NK-92 treated with Interleukin-12 subunit alpha and Interleukin-12 subunit beta, amount 100 ng/mL, for 24 hours (cell line): ENCODE results near the gene LPCAT4.
A peak's percentile ranks its signal among the peaks of the same experiment; 100 is the strongest.
"Not testable (repeated sequence)": the region's sequence is repeated elsewhere in the genome, so short reads cannot be mapped to it uniquely, and the experiment has no call there.

Experiments used
- DNase-seq: peaks from one replicate; lab custom pipeline; 2025; lab: John Stamatoyannopoulos, UW

The LPCAT4 gene

DNA sequence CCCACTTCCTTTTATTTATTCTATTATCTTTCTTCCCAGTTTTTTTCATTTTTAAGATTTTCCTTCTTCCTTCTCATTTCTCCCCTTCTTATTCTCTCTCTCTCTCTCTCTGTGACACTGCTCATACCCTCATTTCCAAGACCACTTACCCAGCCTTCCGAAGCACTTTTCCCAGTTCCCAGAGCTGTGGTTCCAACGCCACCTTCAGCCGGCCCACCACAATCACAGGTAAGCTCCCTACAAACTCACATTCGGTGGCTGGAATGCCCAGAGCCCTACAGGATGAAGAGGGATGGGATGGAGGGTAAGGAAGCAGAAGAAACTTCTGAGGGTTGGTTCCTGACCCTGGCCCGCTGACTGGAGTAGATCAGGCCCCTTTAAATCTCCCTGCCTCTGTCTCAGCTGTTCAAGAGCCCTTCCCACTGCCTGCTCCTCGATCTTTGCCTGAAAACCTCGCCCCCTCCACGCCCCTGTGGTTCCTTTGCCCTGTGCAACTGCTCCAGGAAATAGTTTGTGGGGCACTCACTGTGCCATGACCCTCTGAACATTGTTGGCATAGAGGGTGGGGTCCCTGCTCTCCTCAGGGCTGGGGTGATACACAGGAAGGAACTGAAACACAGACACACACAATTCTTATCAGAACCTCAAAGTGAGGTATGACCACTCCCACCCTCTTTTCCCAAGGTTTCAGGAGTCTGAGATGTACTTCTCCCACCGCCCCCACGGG lies 4.8 kb downstream of the LPCAT4 start:
- DNase-seq: no peak

- no peak for DNase-seq
Observed at GRCh38 chr15:34361278-34361677, 5.7 kb downstream of the LPCAT4 start.

- no peak for DNase-seq
Observed at GRCh38 chr15:34360298-34360697, 6.7 kb downstream of the LPCAT4 start.

GRCh38 chr15:34359416-34359815 lies 7.6 kb downstream of the LPCAT4 start:
- no peak for DNase-seq

GRCh38 chr15:34358948-34359347 lies 8.0 kb downstream of the LPCAT4 start:
- DNase-seq: no peak

DNA sequence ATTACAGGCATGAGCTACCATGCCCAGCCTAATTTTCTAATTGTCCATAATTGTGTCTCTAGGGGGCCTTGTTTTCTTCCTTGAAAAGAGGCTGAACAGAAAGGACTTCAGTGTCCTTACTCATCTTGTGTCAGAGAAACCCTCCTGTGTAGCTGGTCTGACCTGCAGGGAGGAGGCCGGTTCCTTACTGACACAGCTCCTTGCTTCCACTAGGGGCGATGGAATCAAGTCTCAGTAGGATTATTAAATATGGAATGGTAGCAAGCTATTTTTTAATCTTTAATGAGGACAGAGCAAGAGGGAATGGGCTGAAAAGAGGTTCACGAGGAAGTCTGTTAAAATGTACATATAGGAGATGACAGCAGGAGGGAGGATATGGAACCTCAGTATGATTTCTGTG lies 8.6 kb downstream of the LPCAT4 start:
- DNase-seq: no peak

- no peak for DNase-seq
Observed at GRCh38 chr15:34357653-34358052, 9.3 kb downstream of the LPCAT4 start.

- DNase-seq: no peak
Observed at GRCh38 chr15:34355241-34355640, 11.8 kb downstream of the LPCAT4 start.

- no peak for DNase-seq
Observed at GRCh38 chr15:34354286-34354685, 12.7 kb downstream of the LPCAT4 start.

DNA sequence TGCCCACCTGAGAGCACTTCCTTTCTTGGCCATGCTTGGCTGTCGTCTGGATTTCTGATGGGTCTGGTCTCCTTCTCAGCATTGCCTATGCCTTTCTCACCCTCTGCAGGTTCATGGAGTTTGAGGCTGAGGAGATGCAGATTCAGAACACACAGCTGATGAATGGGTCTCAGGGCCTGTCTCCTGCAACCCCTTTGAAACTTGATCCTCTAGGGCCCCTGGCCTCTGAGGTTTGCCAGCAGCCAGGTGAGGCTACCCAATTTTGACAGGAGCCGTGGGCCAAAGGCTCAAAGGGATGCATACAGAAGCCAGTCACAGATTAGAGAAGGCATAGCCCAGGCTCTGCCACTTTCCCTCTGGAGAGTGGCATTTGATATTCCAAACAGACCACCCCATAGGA lies 13.4 kb downstream of the LPCAT4 start:
- no peak for DNase-seq

DNA sequence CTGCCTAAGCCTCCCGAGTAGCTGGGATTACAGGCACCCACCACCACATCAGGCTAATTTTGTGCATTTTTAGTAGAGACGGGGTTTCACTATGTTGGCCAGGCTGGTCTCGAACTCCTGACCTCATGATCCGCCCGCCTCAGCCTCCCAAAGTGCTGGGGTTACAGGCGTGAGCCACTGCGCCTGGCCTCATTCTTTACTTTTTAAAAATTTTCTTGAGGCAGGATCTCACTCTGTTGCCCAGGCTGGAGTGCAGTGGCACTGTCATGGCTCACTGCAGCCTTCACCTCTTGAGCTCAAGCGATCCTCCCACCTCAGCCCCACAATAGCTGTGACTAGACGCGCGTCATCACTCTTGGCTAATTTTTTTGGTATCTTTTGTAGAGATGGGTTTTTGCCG lies 14.0 kb downstream of the LPCAT4 start:
- DNase-seq: not testable (repeated sequence)

GRCh38 chr15:34349769-34350168 lies 17.2 kb downstream of the LPCAT4 start:
- DNase-seq: no peak

DNA sequence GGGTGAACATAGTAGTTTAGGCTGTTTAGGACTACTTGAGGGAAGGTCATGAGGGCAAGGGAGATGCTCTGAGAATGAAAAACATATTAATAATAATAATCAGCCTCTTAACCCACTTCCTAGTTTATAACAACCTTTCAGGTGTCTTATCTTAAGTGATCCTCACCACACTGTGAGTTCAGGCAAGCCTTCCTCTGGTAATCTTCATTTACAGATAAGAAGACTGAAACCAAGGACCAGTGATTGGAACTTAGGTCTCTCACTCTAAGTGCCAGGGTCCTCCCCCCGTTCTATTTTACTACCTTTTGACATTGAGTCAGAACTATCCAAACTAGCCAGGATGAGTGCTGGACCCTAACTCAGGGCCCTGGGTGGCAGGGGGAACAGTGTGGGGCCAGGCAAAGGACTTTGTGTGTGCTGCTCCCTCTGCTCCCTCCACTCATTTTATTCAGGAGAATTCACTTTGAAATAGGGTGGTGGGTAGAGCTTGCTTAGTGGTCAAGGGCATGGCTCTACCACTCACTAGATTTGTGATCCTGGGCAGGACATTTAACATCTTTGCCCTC lies 18.2 kb downstream of the LPCAT4 start:
- DNase-seq: no peak

DNA sequence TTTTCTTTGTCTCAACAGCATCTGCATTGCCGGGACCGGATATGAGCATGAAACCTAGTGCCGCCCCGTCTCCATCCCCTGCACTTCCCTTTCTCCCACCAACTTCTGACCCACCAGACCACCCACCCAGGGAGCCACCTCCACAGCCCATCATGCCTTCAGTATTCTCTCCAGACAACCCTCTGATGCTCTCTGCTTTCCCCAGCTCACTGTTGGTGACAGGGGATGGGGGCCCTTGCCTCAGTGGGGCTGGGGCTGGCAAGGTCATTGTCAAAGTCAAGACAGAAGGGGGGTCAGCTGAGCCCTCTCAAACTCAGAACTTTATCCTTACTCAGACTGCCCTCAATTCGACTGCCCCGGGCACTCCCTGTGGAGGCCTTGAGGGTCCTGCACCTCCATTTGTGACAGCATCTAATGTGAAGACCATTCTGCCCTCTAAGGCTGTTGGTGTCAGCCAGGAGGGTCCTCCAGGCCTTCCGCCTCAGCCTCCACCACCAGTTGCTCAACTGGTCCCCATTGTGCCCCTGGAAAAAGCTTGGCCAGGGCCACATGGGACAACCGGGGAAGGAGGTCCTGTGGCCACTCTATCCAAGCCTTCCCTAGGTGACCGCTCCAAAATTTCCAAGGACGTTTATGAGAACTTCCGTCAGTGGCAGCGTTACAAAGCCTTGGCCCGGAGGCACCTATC lies 18.9 kb downstream of the LPCAT4 start:
- DNase-seq: no peak

DNA sequence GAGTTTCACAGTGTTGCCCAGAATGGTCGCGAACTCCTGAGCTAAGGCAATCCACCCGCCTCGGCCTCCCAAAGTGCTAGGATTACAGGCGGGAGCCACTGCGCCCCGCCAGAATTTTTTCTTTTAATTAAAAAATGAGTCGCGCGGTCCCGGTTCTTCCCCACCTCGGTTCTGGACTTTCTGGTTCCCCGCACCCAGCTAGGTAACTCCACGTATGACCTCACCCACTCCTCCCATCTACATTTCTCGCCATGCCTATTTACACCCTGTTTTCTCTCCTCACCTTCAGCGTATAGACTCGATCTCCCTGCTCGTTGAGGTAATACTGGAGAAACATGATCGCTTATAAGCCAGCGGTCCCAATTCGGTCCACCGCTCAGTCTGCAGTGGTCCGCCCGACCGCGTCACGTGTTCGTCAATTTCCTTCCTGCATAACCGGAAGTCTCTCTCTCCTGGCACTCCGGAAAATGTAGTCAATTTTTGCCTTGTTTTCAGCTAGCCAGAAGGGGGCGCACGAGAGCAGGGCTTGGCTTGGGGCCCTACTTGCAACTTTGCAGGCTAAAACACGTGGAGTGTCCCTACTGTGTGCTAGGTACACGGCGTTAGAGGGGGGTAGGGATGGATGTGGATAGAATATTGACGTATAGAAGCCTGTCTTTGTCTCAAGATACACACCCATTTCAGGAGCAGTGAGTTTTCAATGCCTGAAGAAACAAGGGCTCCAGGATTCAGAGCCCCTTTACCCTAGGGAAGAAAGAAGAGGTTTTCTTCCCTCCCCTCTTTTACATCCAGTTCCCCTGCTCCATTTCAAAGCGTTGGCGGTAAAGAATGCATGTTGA lies 24.0 kb downstream of the LPCAT4 start, which contains the start of the genes NOP10 and NUTM1:
Gene NOP10, minus strand, starts transcription at position 400 of the 839 bp plus-strand sequence. Its CDS starts 63 bp downstream, at position 337.
Gene NUTM1, plus strand, starts transcription at position 579 of the 839 bp plus-strand sequence. CDS start 382 bp downstream, outside the sequence.
- DNase-seq: peak; percentile 91

DNA sequence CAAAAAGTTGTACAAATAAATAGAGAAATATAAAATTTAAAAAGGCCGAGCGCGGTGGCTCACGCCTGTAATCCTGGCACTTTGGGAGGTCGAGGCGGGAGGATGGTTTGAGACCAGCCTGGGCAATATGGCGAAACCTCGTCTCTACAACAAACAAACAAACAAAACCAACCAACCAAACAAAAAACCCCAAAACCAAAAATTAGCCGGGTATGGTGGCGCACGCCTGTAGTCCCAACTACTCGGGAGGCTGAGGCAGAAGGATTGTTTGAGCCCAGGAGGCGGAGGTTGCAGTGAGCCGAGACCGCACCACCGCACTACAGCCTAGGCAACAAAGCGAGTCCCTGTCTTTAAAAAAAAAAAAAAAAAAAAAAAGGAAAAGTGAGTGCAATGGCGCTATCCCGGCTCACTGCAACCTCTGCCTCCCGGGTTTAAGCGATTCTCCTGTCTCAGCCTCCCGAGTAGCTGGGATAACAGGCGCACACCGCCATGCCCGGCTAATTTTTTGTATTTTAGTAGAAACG lies 24.7 kb downstream of the LPCAT4 start:
- not testable (repeated sequence) for DNase-seq

- no peak for DNase-seq
Observed at GRCh38 chr15:34341381-34342212, 25.4 kb downstream of the LPCAT4 start.

GRCh38 chr15:34339946-34340345 lies 27.1 kb downstream of the LPCAT4 start:
- DNase-seq: no peak

GRCh38 chr15:34338347-34338746 lies 28.6 kb downstream of the LPCAT4 start:
- no peak for DNase-seq

DNA sequence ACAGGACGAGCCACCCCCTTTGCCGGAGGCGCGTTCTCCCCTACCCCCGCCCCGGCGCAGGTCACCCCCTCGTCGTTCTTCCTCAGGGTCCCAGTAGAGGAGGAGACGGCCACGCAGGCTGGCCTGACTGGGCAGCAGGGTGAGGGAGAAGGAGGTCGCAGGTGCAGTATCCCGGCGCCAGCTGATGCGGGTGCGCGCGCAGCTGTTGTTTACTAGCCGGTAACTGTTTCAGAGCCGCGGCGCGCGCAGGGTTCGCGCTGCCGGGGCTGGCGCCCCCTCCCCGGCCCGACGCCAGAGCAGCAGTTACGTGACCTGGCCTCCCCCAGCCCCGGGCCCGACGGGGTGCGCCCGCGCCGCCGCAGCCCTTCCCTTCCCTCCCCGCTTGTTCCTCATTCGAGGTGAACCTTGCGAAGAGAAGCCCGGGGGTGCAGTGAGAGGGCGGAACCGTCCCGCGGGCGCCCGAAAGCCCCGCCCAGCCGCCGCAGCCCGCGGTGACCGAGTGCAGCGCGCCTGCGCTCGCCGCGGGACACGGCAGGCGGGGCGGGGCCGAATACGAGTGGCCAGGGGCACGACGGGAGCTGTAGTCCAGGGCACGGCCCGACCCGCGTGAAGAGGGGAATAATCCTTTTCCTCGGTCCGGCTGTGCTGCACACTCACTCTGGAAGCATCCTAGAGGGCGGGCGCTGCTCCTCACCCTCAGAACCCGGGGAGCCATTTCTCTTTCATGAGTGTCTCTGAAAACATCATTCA lies 29.3 kb downstream of the LPCAT4 start, which contains the start of gene SLC12A6:
Gene SLC12A6, minus strand, starts transcription at position 225 of the 750 bp plus-strand sequence. CDS start 1,101 bp downstream, outside the sequence.
- peak; percentile 92 for DNase-seq
